ENCODE measurements around the gene AGAP1.

DNA sequence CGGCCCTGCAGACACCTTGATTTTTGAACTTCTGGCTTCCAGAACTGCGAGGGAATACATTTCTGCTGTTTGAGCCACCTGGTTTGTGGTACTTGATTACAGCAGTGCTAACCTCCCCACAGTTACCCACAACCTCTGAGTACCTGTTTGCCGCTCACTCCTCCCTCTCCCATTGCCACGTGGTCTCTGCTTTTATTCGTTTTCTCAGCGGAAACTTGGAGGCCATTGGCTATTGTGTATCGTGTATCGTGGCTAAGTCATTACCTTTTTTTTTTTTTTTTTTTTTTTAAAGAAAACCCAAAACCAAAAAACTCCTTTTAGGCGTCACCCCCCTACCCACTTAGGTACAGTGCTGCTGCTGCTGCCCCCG lies 90.8 kb downstream of the AGAP1 start:
- TF ChIP-seq CTCF (IDR thresholded peaks at IDR 0.05; ENCODE audit: low read depth, low read length, poor library complexity, severe bottlenecking) = no peak
- TF ChIP-seq EZH2phosphoT487 (IDR thresholded peaks at IDR 0.05; ENCODE audit: borderline replicate concordance, low read length) = no peak

All from DOHH2 (cell line).